Naive B cell (primary cell): Measurements from ENCODE around the gene DEDD. TPM values are rescaled to one million over a fixed set of nuclear protein-coding genes. Genes with fewer than 3 reads are reported as not detected.

Experiments used
- ATAC-seq, 2 donors: fragments of 150-1000 bp; cut with Tn5 transposase; 2 replicates each; pipeline ENCODE4 v1.10.0; 2021; ENCODE audit warnings: low read depth in 2 of 2, mild to moderate bottlenecking in 2 of 2, moderate library complexity in 2 of 2
- DNase-seq: peaks from one replicate; pipeline ENCODE4 v3.0.0; 2022
- H3K27ac Mint-ChIP-seq, 6 donors: one replicate each; pipeline ENCODE4 v1.8.0; 2020 to 2022; ENCODE audit warnings: mild to moderate bottlenecking in 6 of 6, mixed read lengths in 6 of 6, moderate library complexity in 5 of 6, inconsistent platforms in 2 of 6
- H3K27me3 Mint-ChIP-seq, 3 donors: one replicate each; pipeline ENCODE4 v1.8.0; 2021 to 2022; ENCODE audit warnings: mixed read lengths in 3 of 3, mild to moderate bottlenecking in 1 of 3
- H3K36me3 Mint-ChIP-seq, 2 donors: one replicate each; pipeline ENCODE4 v1.8.0; 2020 to 2022; ENCODE audit warnings: mixed read lengths in 2 of 2, inconsistent platforms in 1 of 2, mild to moderate bottlenecking in 1 of 2
- H3K4me1 Mint-ChIP-seq, 3 donors: one replicate each; pipeline ENCODE4 v1.8.0; 2020 to 2022; ENCODE audit warnings: mixed read lengths in 3 of 3, inconsistent platforms in 1 of 3, mild to moderate bottlenecking in 1 of 3, moderate library complexity in 1 of 3
- H3K4me3 Mint-ChIP-seq, 8 donors: one replicate each; pipeline ENCODE4 v1.8.0; 2020 to 2022; ENCODE audit warnings: mild to moderate bottlenecking in 8 of 8, mixed read lengths in 8 of 8, moderate library complexity in 8 of 8, inconsistent platforms in 2 of 8
- H3K9me3 Mint-ChIP-seq, 7 donors: one replicate each; pipeline ENCODE4 v1.8.0; 2020 to 2022; ENCODE audit warnings: mixed read lengths in 7 of 7, mild to moderate bottlenecking in 5 of 7, inconsistent platforms in 2 of 7, moderate library complexity in 1 of 7
- polyA plus RNA-seq, 6 donors: library from polyadenylated mRNA; unstranded; fragments of 300-500 nt; fragmentation: Illumina TruSeq; gene quantifications; one replicate each; pipeline ENCODE4 v1.2.3, GENCODE V29; 2021; ENCODE audit warnings: low read depth in 6 of 6

Gene DEDD
- polyA plus RNA-seq, 6 donors from 2014 or later: 36.4 to 55.3 (median 39.2) TPM

DNA sequence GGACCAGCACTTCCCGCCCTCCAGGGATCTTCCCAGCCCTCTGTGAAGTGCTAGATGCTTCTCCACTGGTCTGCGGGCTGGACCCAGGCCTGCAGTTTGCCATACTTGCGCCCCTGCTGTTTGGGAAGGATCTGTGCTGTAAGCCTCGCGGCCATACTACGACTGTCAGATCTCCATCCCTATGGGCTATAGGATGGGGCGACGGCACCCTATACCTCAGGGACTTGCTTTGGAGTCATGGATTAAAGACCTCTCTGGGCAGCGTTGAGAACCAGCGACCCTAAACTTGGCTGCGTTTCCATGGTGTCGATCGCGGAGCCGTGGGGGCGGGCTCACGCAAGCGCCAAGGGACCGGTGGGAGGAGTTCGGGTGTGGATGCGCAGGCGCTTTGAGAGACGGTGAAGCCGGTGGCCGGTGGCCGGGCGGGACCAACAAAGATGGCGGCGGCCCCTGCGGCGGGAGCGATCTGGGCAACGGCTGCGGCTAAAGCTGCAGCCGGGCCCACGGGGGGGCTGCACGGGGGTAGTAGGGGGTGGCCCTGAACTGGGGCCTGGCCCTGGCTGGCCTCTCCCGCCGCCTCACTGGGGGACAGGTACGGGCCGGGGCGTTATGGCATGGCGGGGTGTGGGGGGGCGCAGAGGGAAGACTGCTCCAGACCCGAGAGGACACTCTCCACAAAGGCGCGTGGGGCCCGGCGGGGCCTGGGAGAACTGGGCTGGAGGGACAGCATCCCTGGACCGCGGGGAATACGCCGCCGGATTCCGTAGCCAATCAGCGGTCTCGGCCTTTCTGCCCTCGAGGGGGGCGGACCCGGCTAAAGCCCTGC, 26.8 kb upstream of the DEDD start, which contains the start of gene USP21:
TSS of gene USP21 (plus strand) at position 414 of the 826 bp plus-strand sequence. CDS start 1,141 bp downstream, outside the sequence.
- peak; percentile 94 to 95 for ATAC-seq
- Mint-ChIP-seq H3K27me3 (no peaks in the 10 kb centered on the region), H3K36me3 (peaks cover 0 to 27% of the 10 kb centered on the region in 2 donors), H3K4me1 (peaks cover 61 to 72% (median 66%) of the 10 kb centered on the region in 3 donors), H3K27ac (peak within 1 kb of the TSS; percentile 86 to 95 (median 94)), H3K4me3 (peak within 1 kb of the TSS; percentile 91 to 99 (median 96)), H3K9me3 (no peaks in the 10 kb centered on the region)
- peak; percentile 89 for DNase-seq

DNA sequence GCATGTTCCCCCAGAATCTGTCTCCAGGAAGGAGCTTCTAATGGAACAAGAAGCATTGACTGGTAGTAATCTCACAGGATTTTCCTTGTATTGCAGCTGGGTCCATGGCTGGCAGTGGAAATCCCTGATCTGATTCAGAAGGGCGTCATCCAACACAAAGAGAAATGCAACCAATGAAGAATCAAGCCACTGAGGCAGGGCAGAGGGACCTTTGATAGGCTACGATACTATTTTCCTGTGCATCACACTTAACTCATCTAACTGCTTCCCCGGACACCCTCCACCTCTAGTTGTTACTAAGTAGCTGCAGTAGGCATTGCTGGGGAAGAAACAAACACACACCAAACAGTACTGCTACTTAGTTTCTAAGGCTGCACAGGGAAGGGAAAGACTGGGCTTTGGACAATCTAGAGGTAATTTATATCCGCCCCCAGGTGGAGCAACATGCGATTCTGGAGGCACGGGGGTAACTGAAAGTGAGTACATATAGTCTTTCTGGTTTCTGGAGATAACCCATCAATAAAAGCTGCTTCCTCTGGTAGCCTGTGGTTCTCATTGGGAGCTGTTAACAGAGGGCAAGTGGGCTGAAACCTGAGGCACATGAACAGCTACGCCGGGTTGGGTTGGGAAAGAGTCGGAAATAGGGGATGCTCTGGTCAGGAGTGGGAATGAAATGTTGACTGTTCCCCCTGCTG, 26.0 kb upstream of the DEDD start:
- H3K4me3 Mint-ChIP-seq: peak overlapping the region; percentile 91 to 99 (median 96)
- no peaks in the 10 kb centered on the region for H3K9me3 Mint-ChIP-seq
- ATAC-seq: no peak
- peaks cover 5 to 24% of the 10 kb centered on the region in 2 donors for H3K36me3 Mint-ChIP-seq
- no peak for DNase-seq
- peak overlapping the region in 5 of 6 donors; percentile 29 to 95 (median 94) for H3K27ac Mint-ChIP-seq
- H3K4me1 Mint-ChIP-seq: peaks cover 63 to 76% (median 65%) of the 10 kb centered on the region in 3 donors
- no peaks in the 10 kb centered on the region for H3K27me3 Mint-ChIP-seq

GRCh38 chr1:161157867-161158266, 25.4 kb upstream of the DEDD start:
- Mint-ChIP-seq H3K27ac (peak overlapping the region in 5 of 6 donors; percentile 3 to 95 (median 59)), H3K36me3 (peaks cover 5 to 18% of the 10 kb centered on the region in 2 donors), H3K27me3 (no peaks in the 10 kb centered on the region), H3K4me1 (peaks cover 57 to 70% (median 59%) of the 10 kb centered on the region in 3 donors), H3K9me3 (no peaks in the 10 kb centered on the region), H3K4me3 (peak overlapping the region; percentile 18 to 99 (median 76))
- DNase-seq (no peak), ATAC-seq (no peak)

DNA sequence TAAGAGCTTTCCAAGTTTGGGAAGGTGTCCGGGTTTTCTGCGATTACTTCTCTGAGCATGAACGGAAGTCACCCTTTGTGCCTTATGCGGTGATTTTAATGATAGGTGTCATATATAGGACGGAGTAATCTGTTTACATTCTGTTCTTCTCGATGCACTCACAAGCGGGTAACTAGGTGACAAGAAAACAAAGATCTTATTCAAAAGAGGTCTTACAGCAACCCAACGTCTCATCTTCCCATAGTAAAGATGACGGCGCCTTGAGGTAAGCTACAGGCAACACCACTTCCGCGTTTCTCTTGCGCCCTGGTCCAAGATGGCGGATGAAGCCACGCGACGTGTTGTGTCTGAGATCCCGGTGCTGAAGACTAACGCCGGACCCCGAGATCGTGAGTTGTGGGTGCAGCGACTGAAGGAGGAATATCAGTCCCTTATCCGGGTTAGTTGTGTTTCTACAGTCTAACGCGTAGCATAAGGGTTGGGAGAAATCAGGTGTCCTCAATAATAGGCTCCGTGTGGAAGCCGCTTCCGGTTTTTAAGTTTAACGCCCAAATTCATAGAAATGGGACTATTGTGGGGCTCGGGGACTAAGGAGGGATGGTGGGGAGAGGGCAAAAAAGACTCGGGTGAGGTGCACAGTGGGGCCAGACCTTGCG, 21.3 kb upstream of the DEDD start, which contains the start of gene UFC1:
TSS of gene UFC1 (plus strand) at position 297 of the 656 bp plus-strand sequence. CDS start at position 317, 20 bp downstream.
- Mint-ChIP-seq H3K27me3 (no peaks in the 10 kb centered on the region), H3K4me3 (peak within 1 kb of the TSS; percentile 91 to 100 (median 100)), H3K9me3 (no peaks in the 10 kb centered on the region), H3K4me1 (peaks cover 24 to 29% (median 26%) of the 10 kb centered on the region in 3 donors), H3K27ac (peak within 1 kb of the TSS; percentile 99 to 100 (median 100)), H3K36me3 (peaks cover 5 to 8% of the 10 kb centered on the region in 2 donors)
- peak; percentile 82 for DNase-seq
- ATAC-seq: peak; percentile 91 to 93

DNA sequence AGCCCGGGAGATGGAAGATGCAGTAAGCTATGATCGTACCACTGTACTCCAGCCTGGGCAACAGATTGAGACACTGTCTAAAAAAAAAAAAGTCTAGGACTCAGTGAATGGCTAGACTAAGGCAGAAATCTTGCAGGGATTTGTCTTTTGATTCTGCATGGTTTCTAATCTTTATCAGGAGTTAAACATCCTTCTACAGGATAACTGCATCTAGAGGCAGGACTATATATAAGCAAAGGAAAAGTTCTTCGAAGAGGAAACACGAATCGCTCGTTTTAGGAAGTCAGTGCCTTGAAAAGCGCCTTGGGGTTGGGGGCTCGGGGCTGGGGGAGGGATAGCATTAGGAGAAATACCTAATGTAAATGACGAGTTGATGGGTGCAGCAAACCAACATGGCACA, 20.7 kb upstream of the DEDD start:
- H3K27me3 Mint-ChIP-seq: no peaks in the 10 kb centered on the region
- H3K27ac Mint-ChIP-seq: peak overlapping the region; percentile 81 to 100 (median 100)
- no peak for DNase-seq
- no peaks in the 10 kb centered on the region for H3K9me3 Mint-ChIP-seq
- H3K4me3 Mint-ChIP-seq: peak overlapping the region; percentile 91 to 100 (median 100)
- H3K36me3 Mint-ChIP-seq: peaks cover 5 to 8% of the 10 kb centered on the region in 2 donors
- ATAC-seq: peak; percentile 3 to 5
- peaks cover 20 to 23% (median 22%) of the 10 kb centered on the region in 3 donors for H3K4me1 Mint-ChIP-seq

GRCh38 chr1:161145832-161146231, 13.4 kb upstream of the DEDD start:
- H3K4me1 Mint-ChIP-seq: no peaks in the 10 kb centered on the region
- H3K4me3 Mint-ChIP-seq: no peak overlapping the region
- ATAC-seq (no peak), DNase-seq (no peak)
- H3K27me3 Mint-ChIP-seq: no peaks in the 10 kb centered on the region
- no peaks in the 10 kb centered on the region for H3K9me3 Mint-ChIP-seq
- H3K36me3 Mint-ChIP-seq: no peaks in the 10 kb centered on the region
- H3K27ac Mint-ChIP-seq: no peak overlapping the region

- ATAC-seq: no peak
- no peak overlapping the region for H3K27ac Mint-ChIP-seq
- H3K27me3 Mint-ChIP-seq: no peaks in the 10 kb centered on the region
- H3K36me3 Mint-ChIP-seq: no peaks in the 10 kb centered on the region
- peaks cover 7 to 9% (median 7%) of the 10 kb centered on the region in 3 donors for H3K4me1 Mint-ChIP-seq
- H3K9me3 Mint-ChIP-seq: no peaks in the 10 kb centered on the region
- DNase-seq: no peak
- H3K4me3 Mint-ChIP-seq: no peak overlapping the region
These were observed 8.4 kb upstream of the DEDD start for GRCh38 chr1:161140755-161141400.

DNA sequence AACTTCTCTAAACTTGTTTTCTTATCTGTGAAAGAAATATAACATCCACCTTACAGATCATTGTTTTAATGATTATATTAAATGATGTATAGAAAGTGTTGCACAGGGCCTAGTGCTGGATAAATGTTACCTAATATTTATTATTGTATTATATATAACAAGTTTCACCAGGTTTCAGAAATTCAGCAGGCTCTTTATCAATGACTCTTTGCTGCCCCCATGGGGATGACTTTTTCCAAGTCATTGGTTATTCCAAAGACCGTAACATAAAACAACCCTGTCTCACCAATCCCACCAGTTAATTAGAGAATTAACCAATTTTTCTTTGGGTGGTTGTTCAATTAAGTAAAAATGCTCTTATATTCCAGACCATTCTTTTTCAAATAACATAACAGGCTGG, 7.3 kb upstream of the DEDD start:
- H3K27me3 Mint-ChIP-seq: no peaks in the 10 kb centered on the region
- DNase-seq (peak; percentile 32), ATAC-seq (peak; percentile 46 to 58)
- H3K36me3 Mint-ChIP-seq: no peaks in the 10 kb centered on the region
- H3K4me3 Mint-ChIP-seq: no peak overlapping the region
- H3K9me3 Mint-ChIP-seq: no peaks in the 10 kb centered on the region
- H3K27ac Mint-ChIP-seq: no peak overlapping the region
- H3K4me1 Mint-ChIP-seq: peaks cover 11 to 18% (median 12%) of the 10 kb centered on the region in 3 donors

- peak overlapping the region in 3 of 6 donors; percentile 42 to 67 (median 48) for H3K27ac Mint-ChIP-seq
- ATAC-seq: no peak
These were observed 6.0 kb upstream of the DEDD start for GRCh38 chr1:161138431-161138830.

DNA sequence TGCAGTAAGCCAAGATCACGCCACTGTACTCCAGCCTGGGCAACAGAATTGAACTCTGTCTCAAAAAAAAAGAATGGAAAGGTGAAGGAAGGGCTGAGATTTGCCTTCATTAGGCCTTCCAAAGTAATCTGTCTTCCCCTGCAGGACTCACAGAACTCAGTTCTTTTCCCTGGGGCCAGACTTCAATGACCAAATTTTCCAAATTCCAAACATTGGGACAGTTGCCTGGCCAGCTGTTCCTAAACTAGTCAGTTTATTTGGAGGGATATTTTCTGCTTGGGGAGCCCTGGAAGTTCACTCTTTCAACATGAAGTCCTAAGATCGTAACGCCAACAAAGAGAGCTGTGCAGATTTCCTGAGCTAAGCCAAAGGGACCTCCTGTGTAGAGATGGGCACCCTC, 5.4 kb upstream of the DEDD start:
- no peak for ATAC-seq
- no peaks in the 10 kb centered on the region for H3K9me3 Mint-ChIP-seq
- DNase-seq: no peak
- no peaks in the 10 kb centered on the region for H3K27me3 Mint-ChIP-seq
- H3K27ac Mint-ChIP-seq: peak overlapping the region in 2 of 6 donors; percentile 48 to 67
- peaks cover 11 to 25% (median 12%) of the 10 kb centered on the region in 3 donors for H3K4me1 Mint-ChIP-seq
- peak overlapping the region in 1 of 8 donors; percentile 70 for H3K4me3 Mint-ChIP-seq
- H3K36me3 Mint-ChIP-seq: no peaks in the 10 kb centered on the region

More at GRCh38 chr1:161138431-161138830, 6.0 kb upstream of the DEDD start:
- peaks cover 11 to 25% (median 12%) of the 10 kb centered on the region in 3 donors for H3K4me1 Mint-ChIP-seq
- H3K27me3 Mint-ChIP-seq: no peaks in the 10 kb centered on the region
- no peaks in the 10 kb centered on the region for H3K36me3 Mint-ChIP-seq
- H3K4me3 Mint-ChIP-seq: peak overlapping the region in 1 of 8 donors; percentile 70
- no peak for DNase-seq
- no peaks in the 10 kb centered on the region for H3K9me3 Mint-ChIP-seq

DNA sequence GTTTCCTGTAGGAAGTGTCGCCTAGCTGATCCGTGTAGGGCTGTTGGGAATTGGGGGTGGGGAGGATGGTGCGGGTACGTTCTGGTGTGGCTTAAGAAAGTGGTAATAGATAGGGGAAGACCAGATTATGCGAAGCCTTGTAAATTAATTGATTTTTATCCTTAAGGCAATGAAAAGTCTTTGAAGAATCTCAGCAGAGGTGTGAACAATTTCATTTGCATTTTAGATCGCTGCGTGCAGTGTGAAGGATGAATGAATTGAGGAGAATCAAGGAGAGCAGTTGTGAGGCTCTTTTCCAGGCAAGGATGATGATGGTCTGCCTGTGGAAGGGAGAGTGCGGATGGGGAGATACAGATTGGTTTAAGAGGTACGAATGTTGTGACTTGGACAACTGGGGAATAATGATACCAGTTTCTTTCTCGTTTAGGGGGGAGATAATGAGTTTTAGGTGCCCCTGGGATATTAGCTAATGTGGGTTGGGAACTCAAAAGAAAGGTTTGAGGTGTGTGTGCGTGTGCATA, 813 bp upstream of the DEDD start:
- Mint-ChIP-seq H3K27me3 (no peaks in the 10 kb centered on the region), H3K4me1 (peaks cover 29 to 51% (median 42%) of the 10 kb centered on the region in 3 donors), H3K9me3 (no peaks in the 10 kb centered on the region), H3K4me3 (no peak overlapping the region), H3K36me3 (no peaks in the 10 kb centered on the region), H3K27ac (no peak overlapping the region)
- ATAC-seq (no peak), DNase-seq (no peak)
